ENCODE results near the gene OMP. TPM values are rescaled to one million over a fixed set of nuclear protein-coding genes. Genes with fewer than 3 reads are reported as not detected.

The OMP gene
- total RNA-seq, 2 donors from 2014 or later: not detected

DNA sequence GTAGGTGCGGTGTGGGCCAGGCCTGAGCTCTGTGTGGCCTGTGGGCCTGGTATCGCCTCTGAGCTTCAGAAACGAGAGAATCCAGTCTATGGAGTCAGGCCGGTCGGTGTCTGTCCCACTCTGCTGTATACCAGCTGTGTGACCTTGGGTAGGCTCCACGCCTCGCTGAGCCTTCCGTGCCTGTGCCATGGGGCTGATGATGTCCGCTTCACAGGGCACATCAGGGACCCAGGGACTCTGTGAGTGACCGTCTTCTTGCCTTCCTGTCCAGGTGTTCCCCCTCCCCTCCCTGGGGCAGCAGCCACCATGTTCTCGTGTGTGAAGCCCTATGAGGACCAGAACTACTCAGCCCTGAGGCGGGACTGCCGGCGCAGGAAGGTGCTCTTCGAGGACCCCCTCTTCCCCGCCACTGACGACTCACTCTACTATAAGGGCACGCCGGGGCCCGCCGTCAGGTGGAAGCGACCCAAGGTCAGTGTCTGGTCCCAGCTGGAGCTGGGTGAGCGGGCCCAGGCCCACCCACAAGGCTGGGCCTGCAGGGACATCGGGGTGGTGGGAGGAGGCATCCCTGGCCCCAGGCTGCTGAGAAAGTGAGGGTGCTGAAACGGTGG is 18.0 kb upstream of the OMP start:
- Histone ChIP-seq H3K27me3 (no peaks in the 10 kb centered on the region), H3K4me1 (peaks cover 42% of the 10 kb centered on the region), H3K36me3 (replicated peaks in 1 of 2; ENCODE audit: insufficient read depth in 1 of 2, low read depth in 2 of 2) (no peaks in the 10 kb centered on the region), H3K9me3 (no peaks in the 10 kb centered on the region), H3K27ac (no peak overlapping the region), H3K4me3 (no peak overlapping the region)
- intact Hi-C loops (cut with DNase I): loop anchor here (5.0 kb wide), 1 partner anchor 32 kb away; no protein-coding TSS in a partner anchor
- ATAC-seq (no peak), DNase-seq (peak in 3 of 4 donors; percentile 1 to 30 (median 21))
- WGBS, 2 donors: 80 to 88% methylated on average over 18 to 25 of the region's 25 CpGs
- TF ChIP-seq, protein P1, sequence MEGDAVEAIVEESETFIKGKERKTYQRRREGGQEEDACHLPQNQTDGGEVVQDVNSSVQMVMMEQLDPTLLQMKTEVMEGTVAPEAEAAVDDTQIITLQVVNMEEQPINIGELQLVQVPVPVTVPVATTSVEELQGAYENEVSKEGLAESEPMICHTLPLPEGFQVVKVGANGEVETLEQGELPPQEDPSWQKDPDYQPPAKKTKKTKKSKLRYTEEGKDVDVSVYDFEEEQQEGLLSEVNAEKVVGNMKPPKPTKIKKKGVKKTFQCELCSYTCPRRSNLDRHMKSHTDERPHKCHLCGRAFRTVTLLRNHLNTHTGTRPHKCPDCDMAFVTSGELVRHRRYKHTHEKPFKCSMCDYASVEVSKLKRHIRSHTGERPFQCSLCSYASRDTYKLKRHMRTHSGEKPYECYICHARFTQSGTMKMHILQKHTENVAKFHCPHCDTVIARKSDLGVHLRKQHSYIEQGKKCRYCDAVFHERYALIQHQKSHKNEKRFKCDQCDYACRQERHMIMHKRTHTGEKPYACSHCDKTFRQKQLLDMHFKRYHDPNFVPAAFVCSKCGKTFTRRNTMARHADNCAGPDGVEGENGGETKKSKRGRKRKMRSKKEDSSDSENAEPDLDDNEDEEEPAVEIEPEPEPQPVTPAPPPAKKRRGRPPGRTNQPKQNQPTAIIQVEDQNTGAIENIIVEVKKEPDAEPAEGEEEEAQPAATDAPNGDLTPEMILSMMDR (IDR thresholded peaks at IDR 0.05): no peak
- TF ChIP-seq POLR2A (IDR thresholded peaks at IDR 0.05): no peak

DNA sequence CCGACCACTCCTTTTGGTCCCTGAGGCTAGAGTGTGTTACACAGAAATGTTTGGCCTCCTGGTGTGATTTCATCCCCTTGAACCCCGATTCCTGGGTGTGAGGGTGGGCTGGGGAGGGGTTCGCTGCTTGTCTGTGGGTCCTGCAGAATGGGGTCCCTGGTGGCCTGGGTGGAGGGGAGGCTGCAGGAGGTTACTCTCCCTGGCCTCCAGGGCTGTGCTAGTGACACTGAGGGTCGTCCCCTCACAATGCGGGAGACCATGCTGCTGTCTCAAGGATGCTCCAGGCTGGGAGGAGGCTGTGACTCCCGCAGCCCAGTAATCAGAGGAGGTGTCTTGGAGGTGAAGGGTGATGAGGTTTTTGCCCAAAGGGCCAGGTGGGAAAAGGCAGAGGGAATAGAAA is 17.0 kb upstream of the OMP start:
- no peak overlapping the region for H3K27ac ChIP-seq
- peaks cover 42% of the 10 kb centered on the region for H3K4me1 ChIP-seq
- no peaks in the 10 kb centered on the region for H3K9me3 ChIP-seq
- intact Hi-C loops (cut with DNase I): loop anchor here (5.0 kb wide), 1 partner anchor 33 kb away; no protein-coding TSS in a partner anchor
- ATAC-seq (no peak), DNase-seq (peak in 1 of 4 donors; percentile 0)
- 81 to 91% methylated on average over 6 of the region's 6 CpGs for WGBS, 2 donors
- H3K4me3 ChIP-seq: no peak overlapping the region
- H3K27me3 ChIP-seq: no peaks in the 10 kb centered on the region
- TF ChIP-seq POLR2A (IDR thresholded peaks at IDR 0.05): no peak
- TF ChIP-seq, protein P1 (IDR thresholded peaks at IDR 0.05): no peak
- no peaks in the 10 kb centered on the region for H3K36me3 ChIP-seq (replicated peaks in 1 of 2; ENCODE audit: insufficient read depth in 1 of 2, low read depth in 2 of 2)

GRCh38 chr11:77086521-77087472 is 15.8 kb upstream of the OMP start:
- Histone ChIP-seq H3K4me3 (no peak overlapping the region), H3K36me3 (replicated peaks in 1 of 2; ENCODE audit: insufficient read depth in 1 of 2, low read depth in 2 of 2) (no peaks in the 10 kb centered on the region), H3K27me3 (no peaks in the 10 kb centered on the region), H3K9me3 (no peaks in the 10 kb centered on the region), H3K4me1 (peaks cover 42% of the 10 kb centered on the region), H3K27ac (peak overlapping the region; percentile 23 to 45 (median 33))
- DNase-seq (peak; percentile 56 to 82 (median 64)), ATAC-seq (peak; percentile 53)
- 65 to 75% methylated on average over 16 to 23 of the region's 23 CpGs for WGBS, 2 donors
- intact Hi-C loops (cut with DNase I): loop anchor here (5.0 kb wide), 1 partner anchor 34 kb away; no protein-coding TSS in a partner anchor
- TF ChIP-seq POLR2A (IDR thresholded peaks at IDR 0.05): no peak
- TF ChIP-seq, protein P1 (IDR thresholded peaks at IDR 0.05): no peak

GRCh38 chr11:77087723-77088225 is 14.9 kb upstream of the OMP start:
- ATAC-seq (no peak), DNase-seq (peak in 1 of 4 donors; percentile 3)
- Histone ChIP-seq H3K27ac (peak overlapping the region in 2 of 4 donors; percentile 23 to 31), H3K4me3 (no peak overlapping the region), H3K4me1 (peaks cover 32% of the 10 kb centered on the region), H3K36me3 (replicated peaks in 1 of 2; ENCODE audit: insufficient read depth in 1 of 2, low read depth in 2 of 2) (no peaks in the 10 kb centered on the region), H3K9me3 (no peaks in the 10 kb centered on the region), H3K27me3 (no peaks in the 10 kb centered on the region)
- WGBS, 2 donors: 96 to 98% methylated on average over 9 of the region's 9 CpGs
- TF ChIP-seq POLR2A (IDR thresholded peaks at IDR 0.05): no peak
- TF ChIP-seq, protein P1 (IDR thresholded peaks at IDR 0.05): no peak
- intact Hi-C loops (cut with DNase I): loop anchor here (5.0 kb wide), 1 partner anchor 35 kb away; no protein-coding TSS in a partner anchor

Data from body of pancreas (tissue), 4 donors.